Endothelial cell of umbilical vein (primary cell): ENCODE measurements around the gene CIDEB. TPM values are rescaled to one million over a fixed set of nuclear protein-coding genes. Genes with fewer than 3 reads are reported as not detected.

Experiments
- BruUV-seq: library from RNA; stranded (reverse); fragments of 400-500 nt; replicated peaks from 2 replicates; lab custom pipeline; 2021; lab: Mats Ljungman, UMichigan
- CTCF ChIA-PET: fragments of 300-600, 350-600 bp; sonication (Branson Sonifier 250); formaldehyde crosslinking; loops from one replicate; lab custom pipeline; 2021; ENCODE audit warnings: antibody characterized with exemption, inconsistent platforms; lab: Charles Lee
- POLR2A ChIA-PET: fragments of 300-600, 350-600 bp; sonication (Branson Sonifier 250); formaldehyde crosslinking; loops from one replicate; lab custom pipeline; 2021; ENCODE audit warnings: antibody characterized with exemption, inconsistent platforms; lab: Charles Lee
- DNase-seq: peaks from one replicate; pipeline ENCODE4 v3.0.0-alpha.2; 2011; ENCODE audit warnings: low read depth, low spot score
- FAIRE-seq: peaks from 2 replicates; lab custom pipeline; 2011; peaks lifted over from hg19 to GRCh38; lab: Jason Lieb, UNC
- H2AFZ ChIP-seq: 2 replicates; pipeline ENCODE4 v1.6.0; 2012; ENCODE audit warnings: low read depth, low read length, control low read depth, inconsistent platforms
- H3K27ac ChIP-seq: 2 replicates; pipeline ENCODE4 v1.5.1; 2011; ENCODE audit warnings: low read depth, mild to moderate bottlenecking, control low read depth, low read length, moderate library complexity; ENCODE audit not compliant: insufficient read depth
- H3K27me3 ChIP-seq, 2 experiments: 2 replicates each; pipeline versions ENCODE4 v1.6.0 to v1.6.1; 2011; ENCODE audit warnings: low read length in 2 of 2, mixed read lengths in 1 of 2; ENCODE audit not compliant: control insufficient read depth in 2 of 2, insufficient read depth in 2 of 2
- H3K36me3 ChIP-seq, 2 experiments: 2 replicates in 1 of 2; 3 replicates in 1 of 2; pipeline ENCODE4 v1.5.1; 2011; ENCODE audit warnings: low read length in 2 of 2, mild to moderate bottlenecking in 1 of 2, moderate library complexity in 1 of 2; ENCODE audit not compliant: control insufficient read depth in 2 of 2, insufficient read depth in 2 of 2; ENCODE audit errors: extremely low read depth in 1 of 2
- H3K4me1 ChIP-seq: 3 replicates; pipeline ENCODE4 v1.5.1; 2011; ENCODE audit warnings: mild to moderate bottlenecking, low read length; ENCODE audit not compliant: control insufficient read depth, insufficient read depth; ENCODE audit errors: extremely low read depth
- H3K4me2 ChIP-seq: 2 replicates; pipeline ENCODE4 v1.6.1; 2011; ENCODE audit warnings: low read length, control low read depth, mixed read lengths; ENCODE audit not compliant: insufficient read depth
- H3K4me3 ChIP-seq, 3 experiments: fragments of 200-600 bp in 1 of 3; sonication (generic), shearing (Covaris generic) in 1 of 3; replicated peaks in 1 of 3; 2 replicates each; pipeline ENCODE4 v1.5.1; 2011 to 2016; ENCODE audit warnings: control low read depth in 3 of 3, low read length in 3 of 3, mild to moderate bottlenecking in 2 of 3, inconsistent platforms in 1 of 3, low read depth in 1 of 3, moderate library complexity in 1 of 3; ENCODE audit not compliant: insufficient read depth in 1 of 3
- H3K79me2 ChIP-seq: 2 replicates; pipeline ENCODE4 v1.6.0; 2012; ENCODE audit warnings: low read length, inconsistent platforms; ENCODE audit not compliant: control insufficient read depth, insufficient read depth
- H3K9ac ChIP-seq: replicated peaks from 2 replicates; pipeline ENCODE3; 2011; ENCODE audit warnings: low read length, control low read depth; ENCODE audit not compliant: insufficient read depth; ENCODE audit errors: extremely low read depth
- H3K9me1 ChIP-seq: replicated peaks from 3 replicates; pipeline ENCODE4 v1.6.0; 2011; ENCODE audit warnings: mild to moderate bottlenecking, low read length; ENCODE audit not compliant: control insufficient read depth, insufficient read depth; ENCODE audit errors: extremely low read depth
- H3K9me3 ChIP-seq: replicated peaks from 2 replicates; pipeline ENCODE4 v1.5.1; 2012; ENCODE audit warnings: low read length, inconsistent platforms; ENCODE audit not compliant: control insufficient read depth, insufficient read depth
- H4K20me1 ChIP-seq: replicated peaks from 2 replicates; pipeline ENCODE3; 2011; ENCODE audit warnings: mild to moderate bottlenecking, low read length; ENCODE audit not compliant: control insufficient read depth, insufficient read depth; ENCODE audit errors: extremely low read depth
- CTCF ChIP-seq, 2 donors: IDR thresholded peaks; 1 replicate in 1 of 2; 2 replicates in 1 of 2; pipeline ENCODE4 v1.5.1; 2011; ENCODE audit warnings: low read length in 2 of 2, mild to moderate bottlenecking in 2 of 2, moderate library complexity in 2 of 2, control low read depth in 1 of 2, inconsistent platforms in 1 of 2, low read depth in 1 of 2; ENCODE audit not compliant: insufficient read depth in 1 of 2; ENCODE audit errors: extremely low read depth in 1 of 2
- EZH2 ChIP-seq: IDR thresholded peaks from 2 replicates; pipeline ENCODE4 v1.6.1; 2012; ENCODE audit warnings: borderline replicate concordance, low read depth, mild to moderate bottlenecking, moderate library complexity, low read length, inconsistent platforms; ENCODE audit not compliant: severe bottlenecking
- FOS ChIP-seq: IDR thresholded peaks from 2 replicates; pipeline ENCODE4 v1.6.1; 2011; ENCODE audit warnings: mild to moderate bottlenecking, low read length, moderate library complexity, borderline replicate concordance; ENCODE audit not compliant: insufficient read depth
- GATA2 ChIP-seq: IDR thresholded peaks from 2 replicates; pipeline ENCODE4 v1.7.0; 2011; ENCODE audit warnings: low read depth, mild to moderate bottlenecking, moderate library complexity, mixed read lengths, low read length; ENCODE audit not compliant: insufficient read length, insufficient read depth
- JUN ChIP-seq: IDR thresholded peaks from 2 replicates; pipeline ENCODE4 v1.6.1; 2011; ENCODE audit warnings: borderline replicate concordance, low read depth; ENCODE audit not compliant: insufficient read length, insufficient read depth
- MAX ChIP-seq: IDR thresholded peaks from 2 replicates; pipeline ENCODE4 v1.6.1; 2011; ENCODE audit not compliant: insufficient read depth, insufficient read length
- MYC ChIP-seq: IDR thresholded peaks from one replicate; pipeline ENCODE4 v1.6.1; 2011; ENCODE audit warnings: mild to moderate bottlenecking, low read depth, low read length
- POLR2A ChIP-seq: IDR thresholded peaks from 2 replicates; pipeline ENCODE4 v1.6.1; 2012; ENCODE audit warnings: low read depth, mild to moderate bottlenecking, control low read depth, low read length
- POLR2AphosphoS5 ChIP-seq: IDR thresholded peaks from 2 replicates; pipeline ENCODE4 v1.6.1; 2012; ENCODE audit warnings: low read depth, mild to moderate bottlenecking, control low read depth, low read length, moderate library complexity; ENCODE audit not compliant: insufficient read depth
- dilution Hi-C: fragments of 300-500 bp; cut with MboI; formaldehyde crosslinking; loops from one replicate; pipeline ENCODE4 v1.15.0; 2019; ENCODE audit warnings: low sequenced_read_pairs; ENCODE audit not compliant: extremely low pct_ligation_motif_present
- intact Hi-C: fragments of 100-400 bp; cut with micrococcal nuclease; formaldehyde crosslinking; loops from one replicate; pipeline ENCODE4 v1.10.0; 2022
- polyA plus RNA-seq, 4 experiments: library from polyadenylated mRNA; depleted of rRNA in 3 of 4; stranded (reverse) in 3 of 4; unstranded in 1 of 4; fragments of >200 nt; gene quantifications; 2 replicates each; pipeline versions ENCODE4 v1.2.1 to v1.2.3, GENCODE V29; 2011 to 2012; ENCODE audit warnings: missing spikeins in 1 of 4
- total RNA-seq: library from RNA; stranded (reverse); gene quantifications from 2 replicates; pipeline ENCODE4 v1.2.3, GENCODE V29; 2021

The CIDEB gene
- total and polyA plus RNA-seq, 2 donors (not counting 3 experiments of a cell fraction or from before 2014, with no cell fraction given), result 5.2 to 7.2 TPM

- FAIRE-seq (no peak), DNase-seq (no peak)
- Histone ChIP-seq H3K79me2 (no peaks in the 10 kb centered on the region), H3K9me3 (no peaks in the 10 kb centered on the region), H3K9me1 (no peaks in the 10 kb centered on the region), H3K27ac (no peak overlapping the region), H3K4me3 (no peak overlapping the region), H3K9ac (no peak overlapping the region), H3K36me3 (peaks cover 2 to 21% of the 10 kb centered on the region in 2 experiments), H3K4me2 (no peak overlapping the region), H4K20me1 (no peaks in the 10 kb centered on the region), H2AFZ (no peak overlapping the region), H3K27me3 (no peaks in the 10 kb centered on the region), H3K4me1 (peaks cover 9% of the 10 kb centered on the region)
- ChIA-PET CTCF (no interaction called here), POLR2A (interaction anchor here (0.8 kb wide), 1 partner anchor 14 kb away, joined by 3 read pairs; no protein-coding TSS in a partner anchor)
- intact Hi-C loops, result no loop called here
- dilution Hi-C loops, result no loop called here
- BruUV-seq, result no TSS peak
- TF ChIP-seq MYC (no peak), POLR2A (no peak), CTCF (IDR thresholded peaks at IDR 0.05; ENCODE audit: extremely low read depth in 1 of 2, insufficient read depth in 1 of 2, low read depth in 1 of 2, low read length in 2 of 2) (no peak), FOS (no peak), GATA2 (no peak), EZH2 (no peak), POLR2AphosphoS5 (no peak), MAX (no peak), JUN (no peak)
Observed at GRCh38 chr14:24267516-24267915, 40.3 kb downstream of the CIDEB start.
